GM23338 (cell line): Measurements from ENCODE around the gene GFRAL. TPM values are rescaled to one million over a fixed set of nuclear protein-coding genes. Genes with fewer than 3 reads are reported as not detected.

Experiments
- ATAC-seq: fragments of 200-7000 bp; cut with Tn5 transposase; 3 replicates; pipeline ENCODE4 v1.9.1; 2020
- DNase-seq: peaks from one replicate; pipeline ENCODE4 v3.0.0-alpha.2; 2015; ENCODE audit warnings: low spot score
- H2AFZ ChIP-seq: fragments of 200-600 bp; sonication (generic); 2 replicates; pipeline ENCODE4 v1.8.0; 2016; ENCODE audit warnings: antibody characterized with exemption, mild to moderate bottlenecking, moderate library complexity
- H3F3A ChIP-seq: fragments of 200-600 bp; sonication (generic); replicated peaks from 2 replicates; pipeline ENCODE4 v1.8.0; 2017; ENCODE audit warnings: antibody characterized with exemption, mixed run types, low read depth
- H3K27ac ChIP-seq: fragments of 200-600 bp; sonication (generic); 2 replicates; pipeline ENCODE4 v1.6.1; 2016; ENCODE audit warnings: low read depth
- H3K27me3 ChIP-seq: fragments of 200-600 bp; sonication (generic); 2 replicates; pipeline ENCODE4 v1.8.0; 2016; ENCODE audit warnings: mild to moderate bottlenecking, mixed run types, moderate library complexity; ENCODE audit not compliant: insufficient read depth
- H3K36me3 ChIP-seq: fragments of 200-600 bp; sonication (generic); 2 replicates; pipeline ENCODE4 v1.8.0; 2016; ENCODE audit warnings: mild to moderate bottlenecking; ENCODE audit not compliant: insufficient read depth
- H3K4me1 ChIP-seq: fragments of 200-600 bp; sonication (generic); 2 replicates; pipeline ENCODE4 v1.8.0; 2016; ENCODE audit warnings: mild to moderate bottlenecking, moderate library complexity; ENCODE audit not compliant: insufficient read depth
- H3K4me2 ChIP-seq: fragments of 200-600 bp; sonication (generic); 2 replicates; pipeline ENCODE4 v1.7.1; 2017; ENCODE audit warnings: mixed run types
- H3K4me3 ChIP-seq: fragments of 200-600 bp; sonication (generic); 2 replicates; pipeline ENCODE4 v1.6.1; 2016; ENCODE audit warnings: mixed run types
- H3K79me2 ChIP-seq: fragments of 200-600 bp; sonication (generic); replicated peaks from 2 replicates; pipeline ENCODE4 v1.8.0; 2017; ENCODE audit warnings: mild to moderate bottlenecking; ENCODE audit not compliant: insufficient read depth
- H3K9me2 ChIP-seq: fragments of 200-600 bp; sonication (generic); 2 replicates; pipeline ENCODE4 v1.8.0; 2017; ENCODE audit not compliant: insufficient read depth
- H4K20me1 ChIP-seq: fragments of 200-600 bp; sonication (generic); replicated peaks from 2 replicates; pipeline ENCODE4 v1.8.0; 2017; ENCODE audit warnings: mild to moderate bottlenecking; ENCODE audit not compliant: insufficient read depth
- H3K27ac Mint-ChIP-seq: 2 replicates; pipeline ENCODE4 v1.8.0; 2020; ENCODE audit warnings: inconsistent platforms, mild to moderate bottlenecking, moderate library complexity, mixed read lengths
- H3K27me3 Mint-ChIP-seq: 3 replicates; pipeline ENCODE4 v1.8.0; 2022; ENCODE audit warnings: low read depth, mild to moderate bottlenecking, moderate library complexity, mixed read lengths, inconsistent platforms; ENCODE audit not compliant: insufficient read depth, poor library complexity
- H3K36me3 Mint-ChIP-seq: 3 replicates; pipeline ENCODE4 v1.8.0; 2021; ENCODE audit warnings: low read depth, mild to moderate bottlenecking, inconsistent platforms, moderate library complexity, mixed read lengths
- H3K4me1 Mint-ChIP-seq: 3 replicates; pipeline ENCODE4 v1.8.0; 2020; ENCODE audit warnings: mild to moderate bottlenecking, inconsistent platforms, mixed read lengths
- H3K4me3 Mint-ChIP-seq: 3 replicates; pipeline ENCODE4 v1.8.0; 2021; ENCODE audit warnings: moderate library complexity, mild to moderate bottlenecking, inconsistent platforms, mixed read lengths
- H3K9me3 Mint-ChIP-seq: 3 replicates; pipeline ENCODE4 v1.8.0; 2020; ENCODE audit warnings: moderate library complexity, mild to moderate bottlenecking, inconsistent platforms, mixed read lengths
- CREB1 ChIP-seq: fragments of 250-450 bp; sonication (Bioruptor Pico); IDR thresholded peaks from 2 replicates; pipeline ENCODE4 v1.5.0; 2020; ENCODE audit warnings: low read depth, mild to moderate bottlenecking, moderate library complexity
- EZH2 ChIP-seq: fragments of 200-600 bp; sonication (generic); IDR thresholded peaks from one replicate; pipeline ENCODE4 v1.8.0; 2017; ENCODE audit warnings: antibody characterized with exemption, mild to moderate bottlenecking, low read depth; ENCODE audit not compliant: unreplicated experiment
- EZH2phosphoT487 ChIP-seq: fragments of 200-600 bp; sonication (generic); IDR thresholded peaks from one replicate; pipeline ENCODE4 v1.8.1; 2018; ENCODE audit warnings: antibody characterized with exemption; ENCODE audit not compliant: unreplicated experiment
- JUNB ChIP-seq: IDR thresholded peaks from one replicate; pipeline ENCODE4 v1.6.1; 2016; ENCODE audit warnings: antibody characterized with exemption; ENCODE audit not compliant: unreplicated experiment
- NANOG ChIP-seq: IDR thresholded peaks from 2 replicates; pipeline ENCODE4 v1.6.1; 2016; ENCODE audit warnings: antibody characterized with exemption, borderline replicate concordance
- POLR2AphosphoS5 ChIP-seq: IDR thresholded peaks from 2 replicates; pipeline ENCODE4 v1.6.1; 2016; ENCODE audit warnings: antibody characterized with exemption, low read depth
- STAT1 ChIP-seq: IDR thresholded peaks from one replicate; pipeline ENCODE4 v1.6.1; 2016; ENCODE audit warnings: antibody characterized with exemption; ENCODE audit not compliant: unreplicated experiment
- ZNF114 ChIP-seq: fragments of 250-450 bp; sonication (Bioruptor Pico); IDR thresholded peaks from 2 replicates; pipeline ENCODE4 v1.5.0; 2020; ENCODE audit warnings: mild to moderate bottlenecking, moderate library complexity
- ZNF331 ChIP-seq: fragments of 250-450 bp; sonication (Bioruptor Pico); IDR thresholded peaks from 2 replicates; pipeline ENCODE4 v1.5.0; 2020; ENCODE audit warnings: low read depth, mild to moderate bottlenecking, moderate library complexity
- polyA plus RNA-seq: library from polyadenylated mRNA; unstranded; fragments of >200 nt; fragmentation: Nextera tagmentation; extraction: Ambion mirVana; gene quantifications from 2 replicates; pipeline ENCODE4 v1.2.1, GENCODE V29; 2016
- total RNA-seq: library from RNA; depleted of rRNA; stranded (reverse); fragments of >200 nt; shearing (Covaris generic); gene quantifications from 2 replicates; pipeline ENCODE4 v1.2.3, GENCODE V29; 2014
- TF ChIP-seq, protein P1 (sequence below): IDR thresholded peaks from one replicate; pipeline ENCODE4 v1.6.1; 2018; ENCODE audit warnings: antibody characterized with exemption; ENCODE audit not compliant: unreplicated experiment
- TF ChIP-seq, protein P2 (sequence below), 2 experiments: fragments of 200-600 bp in 1 of 2; sonication (generic) in 1 of 2; conservative IDR thresholded peaks; 2 replicates each; pipeline versions ENCODE4 v1.5.1 to v1.6.1; 2016 to 2017; ENCODE audit warnings: antibody characterized with exemption in 2 of 2, low read depth in 2 of 2, mild to moderate bottlenecking in 2 of 2, moderate library complexity in 1 of 2
- TF ChIP-seq, protein P3 (sequence below): IDR thresholded peaks from 2 replicates; pipeline ENCODE4 v1.6.1; 2016; ENCODE audit warnings: antibody characterized with exemption

GFRAL gene
- total and polyA plus RNA-seq, 2 experiments from 2014 or later, result not detected

DNA sequence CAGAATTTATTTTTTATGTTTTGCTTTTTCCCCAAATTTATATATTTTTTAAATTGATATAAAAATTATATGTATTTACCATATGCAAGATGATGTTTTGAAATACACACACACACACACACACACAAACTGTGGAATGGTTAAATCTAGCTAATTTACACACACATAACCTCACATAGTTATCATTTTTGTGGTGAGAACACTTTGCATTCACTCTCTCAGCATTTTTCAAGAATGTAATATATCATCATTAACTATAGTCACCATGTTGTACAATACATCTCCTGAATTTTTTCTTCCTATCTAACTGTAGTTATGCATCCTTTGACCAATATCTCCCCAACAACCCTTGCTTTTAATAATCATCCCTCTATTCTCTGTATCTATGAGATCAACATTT, 52.2 kb downstream of the GFRAL start:
- DNase-seq (no peak), ATAC-seq (no peak)
- H3K27me3 ChIP-seq, result no peaks in the 10 kb centered on the region
- Mint-ChIP-seq H3K36me3 (no peaks in the 10 kb centered on the region), H3K4me3 (no peak overlapping the region), H3K27me3 (no peaks in the 10 kb centered on the region), H3K27ac (no peak overlapping the region), H3K4me1 (no peaks in the 10 kb centered on the region), H3K9me3 (no peaks in the 10 kb centered on the region; the same call in 2 of the 3 replicates)
- no peaks in the 10 kb centered on the region for H4K20me1 ChIP-seq
- H3K4me1 ChIP-seq, result no peaks in the 10 kb centered on the region
- no peak overlapping the region for H3K4me3 ChIP-seq
- H3K27ac ChIP-seq, result no peak overlapping the region
- H3K79me2 ChIP-seq, result no peaks in the 10 kb centered on the region
- H3K9me2 ChIP-seq, result no peaks in the 10 kb centered on the region; the same call in 1 of the 2 replicates
- no peaks in the 10 kb centered on the region for H3K36me3 ChIP-seq
- H2AFZ ChIP-seq, result no peak overlapping the region
- no peak overlapping the region for H3K4me2 ChIP-seq
- H3F3A ChIP-seq, result no peaks in the 10 kb centered on the region
- no peak for TF ChIP-seq ZNF331 (CRISPR knock-in tag)
- TF ChIP-seq NANOG, result no peak
- no peak for TF ChIP-seq ZNF114 (CRISPR knock-in tag)
- TF ChIP-seq, protein P1, sequence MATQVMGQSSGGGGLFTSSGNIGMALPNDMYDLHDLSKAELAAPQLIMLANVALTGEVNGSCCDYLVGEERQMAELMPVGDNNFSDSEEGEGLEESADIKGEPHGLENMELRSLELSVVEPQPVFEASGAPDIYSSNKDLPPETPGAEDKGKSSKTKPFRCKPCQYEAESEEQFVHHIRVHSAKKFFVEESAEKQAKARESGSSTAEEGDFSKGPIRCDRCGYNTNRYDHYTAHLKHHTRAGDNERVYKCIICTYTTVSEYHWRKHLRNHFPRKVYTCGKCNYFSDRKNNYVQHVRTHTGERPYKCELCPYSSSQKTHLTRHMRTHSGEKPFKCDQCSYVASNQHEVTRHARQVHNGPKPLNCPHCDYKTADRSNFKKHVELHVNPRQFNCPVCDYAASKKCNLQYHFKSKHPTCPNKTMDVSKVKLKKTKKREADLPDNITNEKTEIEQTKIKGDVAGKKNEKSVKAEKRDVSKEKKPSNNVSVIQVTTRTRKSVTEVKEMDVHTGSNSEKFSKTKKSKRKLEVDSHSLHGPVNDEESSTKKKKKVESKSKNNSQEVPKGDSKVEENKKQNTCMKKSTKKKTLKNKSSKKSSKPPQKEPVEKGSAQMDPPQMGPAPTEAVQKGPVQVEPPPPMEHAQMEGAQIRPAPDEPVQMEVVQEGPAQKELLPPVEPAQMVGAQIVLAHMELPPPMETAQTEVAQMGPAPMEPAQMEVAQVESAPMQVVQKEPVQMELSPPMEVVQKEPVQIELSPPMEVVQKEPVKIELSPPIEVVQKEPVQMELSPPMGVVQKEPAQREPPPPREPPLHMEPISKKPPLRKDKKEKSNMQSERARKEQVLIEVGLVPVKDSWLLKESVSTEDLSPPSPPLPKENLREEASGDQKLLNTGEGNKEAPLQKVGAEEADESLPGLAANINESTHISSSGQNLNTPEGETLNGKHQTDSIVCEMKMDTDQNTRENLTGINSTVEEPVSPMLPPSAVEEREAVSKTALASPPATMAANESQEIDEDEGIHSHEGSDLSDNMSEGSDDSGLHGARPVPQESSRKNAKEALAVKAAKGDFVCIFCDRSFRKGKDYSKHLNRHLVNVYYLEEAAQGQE, result no peak
- TF ChIP-seq, protein P2, sequence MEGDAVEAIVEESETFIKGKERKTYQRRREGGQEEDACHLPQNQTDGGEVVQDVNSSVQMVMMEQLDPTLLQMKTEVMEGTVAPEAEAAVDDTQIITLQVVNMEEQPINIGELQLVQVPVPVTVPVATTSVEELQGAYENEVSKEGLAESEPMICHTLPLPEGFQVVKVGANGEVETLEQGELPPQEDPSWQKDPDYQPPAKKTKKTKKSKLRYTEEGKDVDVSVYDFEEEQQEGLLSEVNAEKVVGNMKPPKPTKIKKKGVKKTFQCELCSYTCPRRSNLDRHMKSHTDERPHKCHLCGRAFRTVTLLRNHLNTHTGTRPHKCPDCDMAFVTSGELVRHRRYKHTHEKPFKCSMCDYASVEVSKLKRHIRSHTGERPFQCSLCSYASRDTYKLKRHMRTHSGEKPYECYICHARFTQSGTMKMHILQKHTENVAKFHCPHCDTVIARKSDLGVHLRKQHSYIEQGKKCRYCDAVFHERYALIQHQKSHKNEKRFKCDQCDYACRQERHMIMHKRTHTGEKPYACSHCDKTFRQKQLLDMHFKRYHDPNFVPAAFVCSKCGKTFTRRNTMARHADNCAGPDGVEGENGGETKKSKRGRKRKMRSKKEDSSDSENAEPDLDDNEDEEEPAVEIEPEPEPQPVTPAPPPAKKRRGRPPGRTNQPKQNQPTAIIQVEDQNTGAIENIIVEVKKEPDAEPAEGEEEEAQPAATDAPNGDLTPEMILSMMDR (conservative IDR thresholded peaks at IDR 0.05; ENCODE audit: low read depth in 2 of 2), result no peak
- TF ChIP-seq CREB1 (CRISPR knock-in tag), result no peak
- TF ChIP-seq EZH2phosphoT487, result no peak
- no peak for TF ChIP-seq STAT1
- no peak for TF ChIP-seq JUNB

DNA sequence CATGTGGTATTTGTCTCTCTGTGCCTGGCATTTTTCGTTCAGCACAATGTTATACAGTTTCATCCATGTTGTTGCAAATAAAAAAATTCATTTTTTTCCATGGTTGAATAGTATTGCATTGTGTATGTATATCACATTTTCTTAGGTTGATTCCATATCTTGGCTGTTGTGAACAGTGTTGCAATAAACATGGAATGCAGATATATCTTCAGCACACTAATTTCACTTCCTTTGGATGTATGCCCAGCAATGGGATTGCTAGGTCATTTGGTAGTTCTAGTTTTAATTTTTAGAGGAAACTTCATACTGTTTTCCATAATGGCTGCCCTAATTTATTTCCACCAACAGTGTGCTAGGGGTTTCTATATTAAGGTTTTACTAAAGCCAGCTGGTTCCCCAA, 52.6 kb downstream of the GFRAL start:
- H3K4me3 Mint-ChIP-seq, result no peak overlapping the region
- no peak overlapping the region for H3K27ac Mint-ChIP-seq
- H3K9me3 Mint-ChIP-seq, result no peaks in the 10 kb centered on the region; the same call in 2 of the 3 replicates
- no peak for TF ChIP-seq EZH2phosphoT487
- TF ChIP-seq CREB1 (CRISPR knock-in tag), result no peak
- TF ChIP-seq POLR2AphosphoS5, result no peak
- TF ChIP-seq JUNB, result no peak
- TF ChIP-seq, protein P2 (conservative IDR thresholded peaks at IDR 0.05; ENCODE audit: low read depth in 2 of 2), result no peak
- no peak for TF ChIP-seq EZH2
- TF ChIP-seq, protein P3, sequence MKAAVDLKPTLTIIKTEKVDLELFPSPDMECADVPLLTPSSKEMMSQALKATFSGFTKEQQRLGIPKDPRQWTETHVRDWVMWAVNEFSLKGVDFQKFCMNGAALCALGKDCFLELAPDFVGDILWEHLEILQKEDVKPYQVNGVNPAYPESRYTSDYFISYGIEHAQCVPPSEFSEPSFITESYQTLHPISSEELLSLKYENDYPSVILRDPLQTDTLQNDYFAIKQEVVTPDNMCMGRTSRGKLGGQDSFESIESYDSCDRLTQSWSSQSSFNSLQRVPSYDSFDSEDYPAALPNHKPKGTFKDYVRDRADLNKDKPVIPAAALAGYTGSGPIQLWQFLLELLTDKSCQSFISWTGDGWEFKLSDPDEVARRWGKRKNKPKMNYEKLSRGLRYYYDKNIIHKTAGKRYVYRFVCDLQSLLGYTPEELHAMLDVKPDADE, result no peak
- no peak for TF ChIP-seq ZNF331 (CRISPR knock-in tag)
- TF ChIP-seq NANOG, result no peak

More for the DNA sequence above, 52.6 kb downstream of the GFRAL start:
- no peaks in the 10 kb centered on the region for H3K36me3 Mint-ChIP-seq
- Histone ChIP-seq H2AFZ (no peak overlapping the region), H3K27me3 (no peaks in the 10 kb centered on the region), H3K4me2 (no peak overlapping the region), H3K79me2 (no peaks in the 10 kb centered on the region), H3K4me3 (no peak overlapping the region), H4K20me1 (no peaks in the 10 kb centered on the region), H3F3A (no peaks in the 10 kb centered on the region), H3K9me2 (no peaks in the 10 kb centered on the region; the same call in 1 of the 2 replicates), H3K4me1 (no peaks in the 10 kb centered on the region), H3K36me3 (no peaks in the 10 kb centered on the region), H3K27ac (no peak overlapping the region)
- ATAC-seq (no peak), DNase-seq (no peak)
- H3K4me1 Mint-ChIP-seq, result no peaks in the 10 kb centered on the region
- H3K27me3 Mint-ChIP-seq, result no peaks in the 10 kb centered on the region
